ENCODE measurements around the gene YJEFN3. TPM values are rescaled to one million over a fixed set of nuclear protein-coding genes. Genes with fewer than 3 reads are reported as not detected.

YJEFN3 gene
- total and polyA plus RNA-seq, 2 of the 8 experiments (the other 6 are each of a cell fraction or from before 2014, with no cell fraction given) = 5.7 to 9.4 TPM

- peak overlapping the region; percentile 41 for H2BK12ac ChIP-seq (ENCODE audit: low read depth, low read length)
- 63% methylated on average over 20 of the region's 20 CpGs; no CpG with 5 or more reads in 1 of the 2 experiments for WGBS, 2 experiments (ENCODE audit: extremely low coverage in 1 of 2, insufficient coverage in 1 of 2, insufficient read length in 1 of 2, insufficient replicate concordance in 2 of 2, low coverage in 1 of 2, low lambda C conversion rate in 2 of 2, missing lambda C conversion rate in 1 of 2)
- H3K23ac ChIP-seq (ENCODE audit: insufficient read length) = no peak overlapping the region
- no peak overlapping the region for H2AFZ ChIP-seq (ENCODE audit: low read length)
- peaks cover 11 to 28% (median 18%) of the 10 kb centered on the region in 4 experiments for H3K4me1 ChIP-seq (replicated peaks in 1 of 4; ENCODE audit: control insufficient read depth in 3 of 4, insufficient read depth in 4 of 4, low read length in 3 of 4)
- no peak overlapping the region for H3K4me3 ChIP-seq (ENCODE audit: extremely low read depth in 1 of 4, insufficient read depth in 2 of 4, low read depth in 3 of 4, low read length in 4 of 4)
- CTCF ChIA-PET (ENCODE audit: partially characterized antibody) = interaction anchor here (0.6 to 9.8 kb wide), 55 partner anchors 9 to 1130 kb away, joined by 3 to 146 read pairs (median 5); partner anchors contain the start of genes GATAD2A, NDUFA13 and TSSK6
- DNase-seq (ENCODE audit: low read depth in 1 of 2, low spot score in 2 of 2) (peak; percentile 44 to 87), FAIRE-seq (peak; percentile 97)
- peaks cover 0 to 46% of the 10 kb centered on the region in 2 experiments; a peak in 2 of 4 replicates for H3K79me2 ChIP-seq (ENCODE audit: control insufficient read depth in 1 of 2, insufficient read depth in 2 of 2, low read length in 2 of 2)
- peaks cover 7 to 19% (median 14%) of the 10 kb centered on the region in 4 experiments; a peak in 7 of 8 replicates for H3K36me3 ChIP-seq (ENCODE audit: control insufficient read depth in 2 of 4, insufficient read depth in 4 of 4, low read length in 3 of 4)
- H3K23me2 ChIP-seq (ENCODE audit: low read depth, low read length) = no peaks in the 10 kb centered on the region
- H2BK5ac ChIP-seq (ENCODE audit: low read depth, low read length) = peak overlapping the region; percentile 16
- peaks cover 16% of the 10 kb centered on the region; the same call in 1 of the 2 replicates for H3K79me1 ChIP-seq (ENCODE audit: low read depth, low read length)
- no peak overlapping the region for H3K14ac ChIP-seq (ENCODE audit: insufficient read length)
- H2BK15ac ChIP-seq (ENCODE audit: low read length) = no peak overlapping the region
- H3K9ac ChIP-seq (replicated peaks in 1 of 4; ENCODE audit: extremely low read depth in 1 of 4, low read depth in 3 of 4, low read length in 3 of 4) = no peak overlapping the region; a peak in 2 of 7 replicates
- no peaks in the 10 kb centered on the region for H3K27me3 ChIP-seq (replicated peaks in 1 of 4; ENCODE audit: control insufficient read depth in 3 of 4, extremely low read depth in 1 of 4, insufficient read depth in 3 of 4, low read length in 3 of 4)
- POLR2A ChIA-PET (ENCODE audit: partially characterized antibody) = interaction anchor here (0.9 to 4.3 kb wide), 15 partner anchors 12 to 127 kb away, joined by 3 to 44 read pairs (median 4); partner anchors contain the start of genes GATAD2A and NDUFA13
- H2AK5ac ChIP-seq (ENCODE audit: low read depth, low read length) = no peak overlapping the region
- H4K91ac ChIP-seq (replicated peaks; ENCODE audit: insufficient read length, low read length) = no peak overlapping the region
- H3K27ac ChIP-seq (ENCODE audit: low read depth, low read length) = peak overlapping the region; percentile 67; the same call in 1 of the 2 replicates
- H3K9me3 ChIP-seq (ENCODE audit: insufficient read depth in 2 of 2, low read depth in 1 of 2, low read length in 1 of 2) = no peaks in the 10 kb centered on the region
- H3K4me2 ChIP-seq (ENCODE audit: insufficient read depth in 1 of 2, low read depth in 2 of 2, low read length in 2 of 2) = no peak overlapping the region; a peak in 1 of 4 replicates
- no peak overlapping the region for H3K18ac ChIP-seq (ENCODE audit: extremely low read depth, low read length)
- H2BK20ac ChIP-seq (ENCODE audit: low read length) = no peak overlapping the region
- peaks cover 14 to 19% of the 10 kb centered on the region in 2 experiments for H4K20me1 ChIP-seq (replicated peaks in 1 of 2; ENCODE audit: control insufficient read depth in 1 of 2, insufficient read depth in 2 of 2, low read length in 2 of 2)
- H3K4ac ChIP-seq (replicated peaks; ENCODE audit: insufficient read length, low read depth, low read length) = no peak overlapping the region
- no peak overlapping the region for H4K5ac ChIP-seq (ENCODE audit: insufficient read length, low read depth, low read length)
- no peak overlapping the region for H2BK120ac ChIP-seq (replicated peaks; ENCODE audit: low read depth, low read length)
- peak overlapping the region; percentile 81; the same call in 1 of the 2 replicates for H4K8ac ChIP-seq (ENCODE audit: extremely low read depth, insufficient read depth, low read length)
- H3K56ac ChIP-seq (replicated peaks; ENCODE audit: insufficient read length, low read depth, low read length) = no peak overlapping the region
- TF ChIP-seq BRCA1 (IDR thresholded peaks at IDR 0.05; ENCODE audit: low read depth, low read length) (no peak), RAD21 (IDR thresholded peaks at IDR 0.05 in 1 of 2, conservative IDR thresholded peaks at IDR 0.05 in 1 of 2; ENCODE audit: low read depth in 2 of 2, low read length in 2 of 2) (peak; percentile 86 to 90), POLR2AphosphoS5 (IDR thresholded peaks at IDR 0.05; ENCODE audit: low read depth, low read length) (no peak), FOSL1 (IDR thresholded peaks at IDR 0.05; ENCODE audit: insufficient read depth, low read depth, low read length) (no peak), KDM1A (IDR thresholded peaks at IDR 0.05; ENCODE audit: borderline replicate concordance, low read length) (no peak), YY1 (IDR thresholded peaks at IDR 0.05; ENCODE audit: low read depth, low read length) (no peak), TBP (IDR thresholded peaks at IDR 0.05; ENCODE audit: low read depth, low read length) (no peak), TEAD4 (IDR thresholded peaks at IDR 0.05; ENCODE audit: low read depth, low read length) (no peak)
- TF ChIP-seq, protein P1, sequence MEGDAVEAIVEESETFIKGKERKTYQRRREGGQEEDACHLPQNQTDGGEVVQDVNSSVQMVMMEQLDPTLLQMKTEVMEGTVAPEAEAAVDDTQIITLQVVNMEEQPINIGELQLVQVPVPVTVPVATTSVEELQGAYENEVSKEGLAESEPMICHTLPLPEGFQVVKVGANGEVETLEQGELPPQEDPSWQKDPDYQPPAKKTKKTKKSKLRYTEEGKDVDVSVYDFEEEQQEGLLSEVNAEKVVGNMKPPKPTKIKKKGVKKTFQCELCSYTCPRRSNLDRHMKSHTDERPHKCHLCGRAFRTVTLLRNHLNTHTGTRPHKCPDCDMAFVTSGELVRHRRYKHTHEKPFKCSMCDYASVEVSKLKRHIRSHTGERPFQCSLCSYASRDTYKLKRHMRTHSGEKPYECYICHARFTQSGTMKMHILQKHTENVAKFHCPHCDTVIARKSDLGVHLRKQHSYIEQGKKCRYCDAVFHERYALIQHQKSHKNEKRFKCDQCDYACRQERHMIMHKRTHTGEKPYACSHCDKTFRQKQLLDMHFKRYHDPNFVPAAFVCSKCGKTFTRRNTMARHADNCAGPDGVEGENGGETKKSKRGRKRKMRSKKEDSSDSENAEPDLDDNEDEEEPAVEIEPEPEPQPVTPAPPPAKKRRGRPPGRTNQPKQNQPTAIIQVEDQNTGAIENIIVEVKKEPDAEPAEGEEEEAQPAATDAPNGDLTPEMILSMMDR (IDR thresholded peaks at IDR 0.05; ENCODE audit: control extremely low read depth in 1 of 3, insufficient read depth in 1 of 3, low read depth in 1 of 3, low read length in 3 of 3) = peak; percentile 71 to 86 (median 81)
Measured at GRCh38 chr19:19490214-19490968, 38.3 kb upstream of the YJEFN3 start.

Data from H1 (cell line).